ENCODE measurements around the gene EAPP.
"Not testable (repeated sequence)": the region's sequence is repeated elsewhere in the genome, so short reads cannot be mapped to it uniquely, and the experiment has no call there.

EAPP gene

GRCh38 chr14:34539407-34540180, at the start of gene EAPP:
EAPP (minus strand) TSS chr14:34539701; CDS start chr14:34539628, 73 bp downstream.
- DNase-seq = no peak

- no peak for DNase-seq
Measured at GRCh38 chr14:34583525-34583924, 44.0 kb upstream of the EAPP start.

- DNase-seq = no peak
Measured at GRCh38 chr14:34582117-34582680, 42.7 kb upstream of the EAPP start.

- no peak for DNase-seq
Measured at GRCh38 chr14:34580381-34580780, 40.9 kb upstream of the EAPP start.

DNA sequence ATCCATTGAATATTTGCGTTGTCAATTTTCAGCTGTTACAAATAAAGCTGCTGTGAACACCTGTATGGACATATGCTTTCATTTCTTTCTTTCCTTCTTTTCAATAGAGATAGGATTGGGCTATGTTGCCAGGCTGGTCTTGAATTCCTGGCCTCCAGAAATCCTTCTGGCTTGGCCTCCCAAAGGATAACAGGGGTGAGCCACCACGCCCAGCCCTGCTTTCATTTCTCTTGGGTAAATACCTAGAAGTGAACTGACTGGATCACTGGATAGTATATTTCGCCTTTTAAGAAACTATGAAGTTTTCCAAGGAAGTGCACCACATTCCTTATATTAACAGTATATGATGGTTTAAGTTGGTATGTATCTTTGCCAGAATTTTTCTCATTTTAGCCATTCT, 32.3 kb upstream of the EAPP start:
- DNase-seq = no peak

- DNase-seq = no peak
Measured at GRCh38 chr14:34569750-34570149, 30.2 kb upstream of the EAPP start.

- no peak for DNase-seq
Measured at GRCh38 chr14:34568803-34569202, 29.3 kb upstream of the EAPP start.

DNA sequence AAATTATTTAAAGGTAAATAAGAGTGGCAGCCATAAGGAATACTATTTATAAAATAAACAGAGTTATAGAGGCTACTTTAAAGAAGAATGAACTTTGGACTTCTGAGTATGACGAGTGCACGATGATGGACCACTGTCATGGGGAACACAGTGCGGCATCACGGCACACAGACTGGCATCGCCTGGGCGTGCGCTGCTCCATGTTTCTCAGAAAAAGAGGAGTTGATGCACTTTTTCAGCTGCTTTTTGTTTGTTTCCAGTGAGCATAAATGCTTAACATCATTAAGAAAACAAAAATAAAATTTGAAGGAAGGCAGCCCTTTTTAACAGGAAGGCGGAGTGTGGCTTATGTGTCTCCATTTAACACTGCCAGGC, 23.3 kb upstream of the EAPP start:
- no peak for DNase-seq

GRCh38 chr14:34562037-34562775, 22.7 kb upstream of the EAPP start:
- DNase-seq = not testable (repeated sequence)

DNA sequence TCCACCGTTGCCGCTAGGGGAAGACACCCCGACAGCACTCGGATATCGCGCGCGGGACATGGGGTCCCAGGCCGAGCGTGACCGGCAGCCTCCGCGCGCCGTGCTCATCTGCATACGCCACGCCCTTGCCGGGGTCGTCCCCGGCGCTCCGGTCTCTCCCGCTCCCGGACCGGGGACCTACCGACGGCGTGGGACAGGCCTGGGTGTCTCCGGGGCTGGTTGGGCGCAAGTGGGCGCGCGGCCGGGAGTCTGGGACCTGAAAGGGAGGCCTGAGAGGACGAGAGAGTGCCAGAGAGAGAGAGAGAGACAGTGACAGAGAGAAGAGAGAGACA, 17.0 kb upstream of the EAPP start:
- DNase-seq = not testable (repeated sequence)

- DNase-seq = not testable (repeated sequence)
Measured at GRCh38 chr14:34555583-34556497, 16.3 kb upstream of the EAPP start.

DNA sequence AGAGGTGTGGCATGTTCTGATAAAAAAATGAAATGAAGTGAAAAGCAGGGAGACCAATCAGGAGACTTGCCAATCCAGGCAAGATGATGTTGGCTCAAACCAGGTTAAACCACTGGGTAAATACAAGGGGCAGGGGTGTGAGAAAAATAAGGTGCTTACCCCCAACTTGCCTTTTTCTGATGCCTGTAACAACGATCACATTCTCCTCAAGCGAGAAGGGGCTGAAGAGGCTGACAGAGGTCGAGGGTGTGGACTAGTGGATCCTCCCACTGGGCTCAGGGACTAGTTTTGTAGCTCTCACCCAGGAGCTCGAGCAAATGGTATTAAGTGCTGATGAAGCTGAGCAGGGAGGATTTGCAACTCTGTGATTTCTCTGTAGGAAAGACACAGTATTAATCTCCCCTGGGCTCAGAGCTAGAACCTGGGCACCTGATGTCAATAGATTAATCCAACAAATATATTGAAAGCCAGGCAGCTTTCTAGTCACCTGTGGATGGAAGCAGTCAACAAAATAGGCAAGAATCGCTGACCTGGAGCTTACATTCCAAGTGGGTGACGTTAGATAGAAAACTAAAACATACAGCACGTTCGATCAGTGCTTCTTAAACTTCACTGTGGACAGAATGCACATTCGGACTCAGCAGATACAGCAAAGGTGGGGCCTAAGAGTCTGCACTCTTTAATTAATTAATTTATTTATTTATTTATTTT, 15.2 kb upstream of the EAPP start:
- DNase-seq = no peak

- DNase-seq = not testable (repeated sequence)
Measured at GRCh38 chr14:34549276-34549966, 9.9 kb upstream of the EAPP start.

- no peak for DNase-seq
Measured at GRCh38 chr14:34548472-34548981, 9.0 kb upstream of the EAPP start.

DNA sequence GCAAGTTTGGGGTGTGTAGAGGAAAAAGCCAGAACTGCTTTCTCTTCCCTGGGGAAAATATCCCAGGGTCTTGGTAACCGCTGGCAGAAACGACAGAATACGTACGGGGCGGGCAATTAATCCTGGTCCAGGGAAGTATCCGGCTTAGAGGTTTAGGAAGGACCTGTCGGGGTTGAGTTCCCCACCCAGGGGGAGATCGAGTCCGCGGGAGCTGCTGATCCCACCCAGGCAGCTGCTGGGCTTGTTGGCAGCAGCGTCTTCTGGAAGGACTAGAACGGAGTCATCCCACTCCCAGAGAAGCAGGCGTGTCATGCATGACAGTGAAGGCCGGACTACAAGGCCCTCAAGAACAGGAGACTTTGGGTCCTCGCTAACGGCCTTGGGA, 7.6 kb upstream of the EAPP start:
- DNase-seq = not testable (repeated sequence)

- not testable (repeated sequence) for DNase-seq
Measured at GRCh38 chr14:34546272-34547135, 7.0 kb upstream of the EAPP start.

GRCh38 chr14:34540181-34541059, 919 bp upstream of the EAPP start:
- DNase-seq = not testable (repeated sequence)

- no peak for DNase-seq
Measured at GRCh38 chr14:34538871-34539406, 562 bp downstream of the EAPP start.

DNA sequence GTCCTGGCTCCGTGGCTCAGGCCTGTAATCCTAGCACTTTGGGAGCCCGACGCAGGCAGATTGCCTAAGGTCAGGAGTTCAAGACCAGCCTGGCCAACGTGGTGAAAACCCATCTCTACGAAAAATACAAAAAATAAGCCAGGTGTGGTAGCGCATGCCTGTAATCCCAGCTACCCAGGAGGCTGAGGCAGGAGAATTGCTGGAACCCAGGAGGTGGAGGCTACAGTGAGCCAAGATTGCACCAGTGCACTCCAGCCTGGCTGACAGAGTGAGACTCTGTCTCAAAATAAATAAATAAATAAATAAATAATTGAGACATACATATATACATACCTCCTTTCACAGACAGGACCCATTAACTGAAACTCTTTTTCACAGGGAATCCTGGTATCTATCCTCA, 1.4 kb downstream of the EAPP start:
- not testable (repeated sequence) for DNase-seq
